Peyer's patch (tissue), 4 donors: ENCODE data around the gene DOCK6.

ENCODE experiments used
- CTCF ChIP-seq, 6 experiments: fragments of 450-650 bp in 4 of 6; fragments of 200-600 bp in 2 of 6; sonication (generic) in 1 of 6; IDR thresholded peaks; one replicate each; pipeline ENCODE4 v1.5.1; 2017 to 2019; ENCODE audit warnings: antibody characterized with exemption in 6 of 6, mild to moderate bottlenecking in 3 of 6, moderate library complexity in 1 of 6
- POLR2A ChIP-seq, 2 donors: fragments of 450-650 bp; IDR thresholded peaks; one replicate each; pipeline ENCODE4 v1.5.1; 2017; ENCODE audit warnings: antibody characterized with exemption in 2 of 2, mild to moderate bottlenecking in 2 of 2, moderate library complexity in 2 of 2

GRCh38 chr19:11274533-11275086, 12.3 kb upstream of the DOCK6 start:
- TF ChIP-seq POLR2A (IDR thresholded peaks at IDR 0.05) (no peak), CTCF (IDR thresholded peaks at IDR 0.05) (no peak)
